Measurements from ENCODE around the gene PPP2R1A.
"Not testable (repeated sequence)": the region's sequence is repeated elsewhere in the genome, so short reads cannot be mapped to it uniquely, and the experiment has no call there.

PPP2R1A gene

GRCh38 chr19:52200755-52201391 lies 11.0 kb downstream of the PPP2R1A start:
- not testable (repeated sequence) for DNase-seq (ENCODE audit: low read depth)

GRCh38 chr19:52206481-52206880 lies 16.6 kb downstream of the PPP2R1A start:
- DNase-seq (ENCODE audit: low read depth): no peak

GRCh38 chr19:52211203-52211602 lies 21.4 kb downstream of the PPP2R1A start:
- no peak for DNase-seq (ENCODE audit: low read depth)

GRCh38 chr19:52211926-52212571 lies 22.2 kb downstream of the PPP2R1A start:
- DNase-seq (ENCODE audit: low read depth): no peak

- DNase-seq (ENCODE audit: low read depth): no peak
These were observed 22.9 kb downstream of the PPP2R1A start for GRCh38 chr19:52212572-52213255.

DNA sequence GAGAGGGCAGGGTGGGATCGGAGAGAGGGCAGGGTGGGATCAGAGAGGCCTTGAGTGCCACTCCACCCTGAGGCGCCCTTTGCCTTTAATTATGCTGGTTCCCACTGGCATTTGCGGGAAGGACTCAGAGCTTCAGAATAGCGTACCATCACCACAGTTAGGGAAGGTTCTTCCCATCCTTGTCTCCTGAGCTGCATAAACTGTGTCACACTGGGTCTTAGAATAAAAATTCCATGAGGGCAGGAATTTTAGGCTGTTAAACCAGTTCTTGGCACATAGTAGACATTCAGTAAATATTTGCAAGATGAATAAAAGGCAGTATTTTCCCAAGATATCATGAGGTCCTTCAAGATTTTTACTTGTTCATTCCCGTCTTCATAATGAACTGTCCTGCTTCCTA lies 24.4 kb downstream of the PPP2R1A start:
- DNase-seq (ENCODE audit: low read depth): no peak

DNA sequence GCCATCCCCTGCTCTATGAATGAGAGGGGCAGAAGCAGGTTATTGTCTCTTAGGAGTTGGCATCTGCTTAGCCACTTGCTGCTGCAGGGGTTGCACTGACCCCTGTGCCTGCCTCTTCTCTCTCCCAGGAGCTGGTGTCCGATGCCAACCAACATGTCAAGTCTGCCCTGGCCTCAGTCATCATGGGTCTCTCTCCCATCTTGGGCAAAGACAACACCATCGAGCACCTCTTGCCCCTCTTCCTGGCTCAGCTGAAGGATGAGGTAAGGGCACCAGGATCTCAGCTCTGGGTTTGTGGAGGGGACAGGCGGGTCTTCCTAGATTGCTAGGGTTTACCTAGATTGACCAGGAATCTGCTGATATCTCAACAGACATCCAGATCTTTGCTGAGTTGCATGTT lies 26.5 kb downstream of the PPP2R1A start:
- DNase-seq (ENCODE audit: low read depth): no peak

GRCh38 chr19:52217576-52217975 lies 27.7 kb downstream of the PPP2R1A start:
- DNase-seq (ENCODE audit: low read depth): no peak

DNA sequence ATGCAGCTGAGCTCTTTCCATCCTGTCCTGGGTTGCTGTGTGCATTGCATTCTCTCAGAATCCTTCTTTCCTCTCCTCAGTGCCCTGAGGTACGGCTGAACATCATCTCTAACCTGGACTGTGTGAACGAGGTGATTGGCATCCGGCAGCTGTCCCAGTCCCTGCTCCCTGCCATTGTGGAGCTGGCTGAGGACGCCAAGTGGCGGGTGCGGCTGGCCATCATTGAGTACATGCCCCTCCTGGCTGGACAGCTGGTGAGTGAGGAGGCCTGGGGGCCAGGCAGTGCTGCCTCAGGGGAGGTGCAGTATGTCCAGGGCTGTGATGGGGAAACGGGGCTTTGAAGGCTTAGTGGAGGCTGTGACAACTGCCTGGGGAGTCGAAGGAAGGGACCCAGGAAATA lies 29.8 kb downstream of the PPP2R1A start:
- DNase-seq (ENCODE audit: low read depth): no peak

- DNase-seq (ENCODE audit: low read depth): no peak
These were observed 31.2 kb downstream of the PPP2R1A start for GRCh38 chr19:52221031-52221430.

DNA sequence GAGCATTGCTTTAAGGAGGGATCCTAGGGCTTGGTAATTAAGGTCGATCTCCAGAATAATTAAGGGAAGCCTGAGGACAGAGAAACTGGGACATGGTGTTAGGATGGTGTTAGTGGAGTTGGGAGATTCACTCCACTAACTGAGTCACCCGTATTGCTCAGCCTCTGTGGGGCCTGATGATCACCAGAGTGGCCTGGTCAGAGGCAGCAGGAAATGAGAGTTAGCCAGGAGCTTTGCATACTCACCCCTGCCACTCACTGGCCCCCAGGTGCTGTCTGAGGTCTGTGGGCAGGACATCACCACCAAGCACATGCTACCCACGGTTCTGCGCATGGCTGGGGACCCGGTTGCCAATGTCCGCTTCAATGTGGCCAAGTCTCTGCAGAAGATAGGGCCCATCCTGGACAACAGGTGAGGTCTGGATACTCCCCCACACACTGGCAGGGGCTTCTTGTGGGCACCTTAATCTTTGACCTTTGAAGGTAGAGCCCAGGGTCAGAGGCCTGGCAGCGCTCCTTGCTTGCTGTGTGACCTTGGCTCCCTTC lies 32.1 kb downstream of the PPP2R1A start:
- no peak for DNase-seq (ENCODE audit: low read depth)

GRCh38 chr19:52224211-52224610 lies 34.4 kb downstream of the PPP2R1A start:
- no peak for DNase-seq (ENCODE audit: low read depth)

- no peak for DNase-seq (ENCODE audit: low read depth)
These were observed 36.8 kb downstream of the PPP2R1A start for GRCh38 chr19:52226652-52227051.

DNA sequence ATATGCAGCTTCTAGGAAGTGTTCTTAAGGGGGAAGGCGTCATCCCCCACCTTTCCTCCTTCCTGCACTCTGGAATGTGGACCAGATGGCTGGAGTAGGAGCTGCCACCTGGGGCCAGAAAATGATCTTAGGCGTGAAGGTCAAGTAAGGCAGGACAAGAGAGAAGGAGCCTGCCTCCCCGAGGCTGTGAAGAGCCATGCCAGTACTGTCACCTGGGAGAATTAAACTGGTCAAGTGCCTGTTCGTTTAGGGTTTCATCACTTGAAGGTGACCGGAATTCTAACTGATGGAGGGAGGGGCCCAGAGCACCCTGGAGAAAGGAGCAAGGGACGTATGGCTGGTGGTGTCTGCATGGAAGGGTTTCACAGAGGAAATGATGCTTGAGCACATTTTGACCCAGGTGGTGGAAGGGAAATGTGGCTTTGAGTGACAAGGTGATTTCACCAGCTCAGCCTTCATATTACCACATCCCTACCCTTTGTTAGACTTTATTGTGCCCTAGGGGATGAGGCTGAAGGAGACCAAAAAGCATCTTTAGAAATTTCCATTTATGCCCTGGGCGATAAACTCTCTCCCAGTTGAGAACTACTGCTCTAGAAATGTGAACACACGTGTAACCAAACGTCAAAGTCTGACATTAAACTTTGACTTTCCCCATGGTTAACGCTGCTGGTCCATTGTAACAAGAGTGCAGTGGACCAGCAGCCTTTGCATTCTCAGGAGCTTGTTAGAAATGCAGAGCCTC lies 37.5 kb downstream of the PPP2R1A start:
- no peak for DNase-seq (ENCODE audit: low read depth)

- DNase-seq (ENCODE audit: low read depth): no peak
These were observed 38.1 kb downstream of the PPP2R1A start for GRCh38 chr19:52227980-52228379.

- DNase-seq (ENCODE audit: low read depth): no peak
These were observed 39.7 kb downstream of the PPP2R1A start for GRCh38 chr19:52229524-52229923.

DNA sequence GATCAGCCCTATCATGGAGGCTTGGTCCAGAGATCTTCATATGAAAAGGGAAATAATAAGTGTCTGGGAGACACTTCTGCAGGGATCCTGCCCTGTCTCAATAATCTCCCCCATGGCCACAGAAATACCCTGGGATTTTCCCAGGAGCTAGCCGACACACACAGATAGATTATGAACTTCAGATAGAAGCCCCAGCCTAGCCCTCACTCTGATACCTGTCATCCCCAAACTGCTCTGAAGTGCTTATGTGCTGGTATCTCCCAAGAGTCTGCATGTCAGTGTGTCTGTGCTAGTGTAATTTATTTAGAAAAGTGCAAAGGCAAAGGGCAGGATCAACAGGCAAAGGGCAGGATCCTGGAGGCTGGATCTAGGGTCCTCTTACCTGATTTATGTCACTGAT lies 40.8 kb downstream of the PPP2R1A start:
- DNase-seq (ENCODE audit: low read depth): no peak

GRCh38 chr19:52231154-52231910 lies 41.5 kb downstream of the PPP2R1A start:
- no peak for DNase-seq (ENCODE audit: low read depth)

DNA sequence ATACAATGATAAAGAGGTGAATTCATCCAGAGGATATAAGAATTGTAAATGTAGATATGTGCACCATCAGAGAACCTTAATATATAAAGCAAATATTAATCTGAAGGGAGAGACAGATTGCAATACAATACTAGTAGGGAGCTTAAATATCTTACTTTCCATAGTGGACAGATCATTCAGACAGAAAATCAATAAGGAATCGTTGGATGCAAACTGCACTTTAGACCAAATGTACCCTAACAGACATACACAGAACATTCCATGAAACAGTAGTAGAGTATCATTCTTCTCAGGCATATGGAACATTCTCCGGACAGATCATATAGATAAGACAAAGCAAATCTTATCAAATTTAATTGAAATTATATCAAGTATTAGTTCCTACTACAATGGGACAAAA lies 44.6 kb downstream of the PPP2R1A start:
- DNase-seq (ENCODE audit: low read depth): no peak

DNA sequence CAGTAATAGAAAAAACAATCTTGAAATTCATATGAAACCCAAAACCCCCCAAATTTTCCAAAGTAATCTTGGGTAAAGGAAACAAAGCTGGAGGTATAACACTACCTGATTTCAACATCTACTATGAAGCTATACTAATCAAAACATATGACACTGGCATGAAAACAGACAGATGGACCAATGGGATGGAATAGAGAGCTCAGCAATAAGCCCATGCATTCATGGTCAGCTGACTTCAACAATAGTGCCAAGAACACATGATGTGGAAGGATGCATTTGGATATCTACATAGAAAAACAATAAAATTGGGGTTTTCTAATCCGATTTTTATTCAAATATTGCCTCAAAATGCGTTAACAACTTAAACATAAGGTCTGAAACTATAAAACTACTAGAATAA lies 47.3 kb downstream of the PPP2R1A start:
- no peak for DNase-seq (ENCODE audit: low read depth)

- peak; percentile 40 for DNase-seq (ENCODE audit: low read depth)
These were observed 48.0 kb downstream of the PPP2R1A start for GRCh38 chr19:52237771-52238400.
